Inflammatory macrophage (primary cell): ENCODE results near the gene OTC.

Source experiments
- DNase-seq, 2 donors: peaks; one replicate each; pipeline ENCODE4 v3.0.0-alpha.2; 2020 to 2022

Gene OTC

DNA sequence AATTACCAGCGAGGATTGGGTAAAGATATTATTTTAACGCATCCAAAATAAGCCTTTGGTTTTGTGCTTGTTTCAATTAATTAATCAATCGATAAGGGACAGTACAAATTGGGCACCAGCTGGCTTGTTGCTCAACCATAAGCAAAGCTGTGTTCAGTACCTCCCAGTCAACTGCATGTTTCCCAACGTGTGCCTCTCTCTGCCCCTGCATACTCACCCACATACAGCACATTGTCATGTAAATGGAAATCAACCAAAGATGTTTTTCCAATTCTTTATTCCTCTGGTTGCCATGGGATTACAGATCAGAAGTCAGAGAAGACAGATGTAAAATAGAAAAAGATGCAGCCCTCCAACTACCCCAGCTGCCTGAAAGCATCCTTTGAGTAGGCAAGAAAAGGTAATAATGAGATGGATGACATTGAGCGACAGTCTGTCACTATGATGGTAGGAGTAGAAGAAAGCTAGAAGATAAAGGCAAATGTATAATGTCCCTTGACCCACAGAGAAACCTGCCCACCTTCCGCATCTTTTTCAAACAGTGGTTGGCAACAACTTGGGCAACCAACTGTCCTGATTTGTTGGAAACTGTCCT is 116.3 kb downstream of the OTC start:
- DNase-seq: no peak
